ENCODE data around the gene NTRK3.

The NTRK3 gene

GRCh38 chr15:87944050-87944449 lies 312.5 kb downstream of the NTRK3 start:
- peak; percentile 4 for DNase-seq (ENCODE audit: low read depth)
- TF ChIP-seq CTCF (IDR thresholded peaks at IDR 0.05; ENCODE audit: control insufficient read depth, extremely low read depth, insufficient read depth), result no peak
- H3K4me3 ChIP-seq (ENCODE audit: low read depth, low read length), result no peak overlapping the region

GRCh38 chr15:87943626-87944025 lies 312.9 kb downstream of the NTRK3 start:
- no peak for DNase-seq (ENCODE audit: low read depth)
- no peak overlapping the region for H3K4me3 ChIP-seq (ENCODE audit: low read depth, low read length)
- no peak for TF ChIP-seq CTCF (IDR thresholded peaks at IDR 0.05; ENCODE audit: control insufficient read depth, extremely low read depth, insufficient read depth)

- TF ChIP-seq CTCF (IDR thresholded peaks at IDR 0.05; ENCODE audit: control insufficient read depth, extremely low read depth, insufficient read depth), result no peak
- no peak overlapping the region for H3K4me3 ChIP-seq (ENCODE audit: low read depth, low read length)
- no peak for DNase-seq (ENCODE audit: low read depth)
Measured at GRCh38 chr15:87942316-87942715, 314.2 kb downstream of the NTRK3 start.

GRCh38 chr15:87941606-87942005 lies 314.9 kb downstream of the NTRK3 start:
- TF ChIP-seq CTCF (IDR thresholded peaks at IDR 0.05; ENCODE audit: control insufficient read depth, extremely low read depth, insufficient read depth), result no peak
- H3K4me3 ChIP-seq (ENCODE audit: low read depth, low read length), result no peak overlapping the region
- no peak for DNase-seq (ENCODE audit: low read depth)

- TF ChIP-seq CTCF (IDR thresholded peaks at IDR 0.05; ENCODE audit: control insufficient read depth, extremely low read depth, insufficient read depth), result no peak
- no peak overlapping the region for H3K4me3 ChIP-seq (ENCODE audit: low read depth, low read length)
- no peak for DNase-seq (ENCODE audit: low read depth)
Measured at GRCh38 chr15:87940768-87941167, 315.8 kb downstream of the NTRK3 start.

GRCh38 chr15:87939848-87940457 lies 316.6 kb downstream of the NTRK3 start:
- DNase-seq (ENCODE audit: low read depth), result no peak
- no peak overlapping the region for H3K4me3 ChIP-seq (ENCODE audit: low read depth, low read length)
- TF ChIP-seq CTCF (IDR thresholded peaks at IDR 0.05; ENCODE audit: control insufficient read depth, extremely low read depth, insufficient read depth), result no peak

- TF ChIP-seq CTCF (IDR thresholded peaks at IDR 0.05; ENCODE audit: control insufficient read depth, extremely low read depth, insufficient read depth), result no peak
- no peak for DNase-seq (ENCODE audit: low read depth)
- no peak overlapping the region for H3K4me3 ChIP-seq (ENCODE audit: low read depth, low read length)
Measured at GRCh38 chr15:87938031-87938430, 318.5 kb downstream of the NTRK3 start.
